GM18502 (cell line): ENCODE results near the gene BLM.
A peak's percentile ranks its signal among the peaks of the same experiment; 100 is the strongest.
"Not testable (repeated sequence)": the region's sequence is repeated elsewhere in the genome, so short reads cannot be mapped to it uniquely, and the experiment has no call there.

ENCODE experiments used
- ATAC-seq: cut with Tn5 transposase; IDR thresholded peaks from one replicate; pipeline ENCODE4 v1.9.1; 2021; ENCODE audit warnings: mild to moderate bottlenecking; ENCODE audit not compliant: unreplicated experiment, poor library complexity

BLM gene

DNA sequence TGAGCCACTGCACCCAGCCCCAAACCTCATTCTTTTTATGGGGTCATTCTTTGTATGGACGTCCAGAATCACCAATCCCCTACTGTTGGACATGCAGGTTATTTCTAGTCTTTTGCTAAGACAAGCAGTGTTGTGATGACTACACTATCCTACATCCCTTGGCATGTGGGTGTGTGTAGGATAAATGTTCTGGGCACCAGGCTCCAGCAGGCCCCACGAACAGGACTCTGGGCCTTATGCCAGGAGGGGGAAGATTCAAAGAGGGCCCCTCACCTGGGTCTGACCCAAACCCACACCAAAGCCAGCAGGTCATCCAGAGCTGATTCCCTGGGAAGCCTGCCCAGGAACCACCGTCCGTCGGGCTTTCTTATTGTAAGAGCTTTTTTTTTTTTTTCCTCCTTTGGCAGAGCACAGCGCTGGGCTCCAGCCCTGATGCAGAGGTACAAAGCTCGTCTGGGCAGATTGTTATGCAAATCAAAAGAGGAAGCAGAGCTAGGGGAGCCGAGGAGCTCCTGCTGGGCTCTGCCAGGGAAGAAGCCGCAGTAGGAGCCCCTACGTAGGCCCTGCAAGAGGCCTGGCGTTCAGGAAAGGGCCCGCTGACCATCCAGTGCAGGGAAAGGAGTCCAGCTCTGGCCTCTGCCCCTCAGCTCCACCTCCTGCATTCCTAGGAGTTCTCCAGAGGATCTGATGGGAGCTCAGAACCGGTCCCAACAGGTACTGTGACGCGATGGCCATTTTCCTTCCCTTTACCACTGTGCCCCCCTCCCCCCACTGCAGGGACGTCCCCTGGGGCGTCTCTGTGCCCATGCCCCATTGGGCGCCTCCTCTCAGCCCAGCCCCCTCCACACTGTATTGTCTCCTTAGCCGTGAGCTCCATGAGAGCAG lies 122.3 kb downstream of the BLM start:
- peak; percentile 93 for ATAC-seq

GRCh38 chr15:90840157-90840855 lies 123.2 kb downstream of the BLM start:
- no peak for ATAC-seq

GRCh38 chr15:90840954-90841353 lies 123.8 kb downstream of the BLM start:
- no peak for ATAC-seq

DNA sequence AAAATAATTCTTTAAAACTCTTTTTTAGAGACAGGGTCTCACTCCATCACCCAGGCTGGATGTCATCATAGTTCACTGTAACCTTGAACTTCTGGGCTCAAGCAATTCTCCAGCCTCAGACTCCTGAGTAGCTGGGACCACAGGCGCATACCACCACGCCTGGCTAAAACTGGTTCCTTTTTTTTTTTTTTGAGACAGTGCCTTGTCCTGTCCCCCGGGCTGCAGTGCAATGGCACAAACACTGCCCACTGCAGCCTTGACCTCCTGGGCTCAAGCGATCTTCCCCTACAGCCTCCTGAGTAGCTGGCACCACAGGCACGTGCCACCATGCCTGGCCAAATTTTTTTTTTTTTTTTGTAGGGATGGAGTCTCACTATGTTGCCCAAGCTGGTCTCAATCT lies 127.5 kb downstream of the BLM start:
- no peak for ATAC-seq

GRCh38 chr15:90845201-90845949 lies 128.2 kb downstream of the BLM start:
- ATAC-seq = peak; percentile 91

DNA sequence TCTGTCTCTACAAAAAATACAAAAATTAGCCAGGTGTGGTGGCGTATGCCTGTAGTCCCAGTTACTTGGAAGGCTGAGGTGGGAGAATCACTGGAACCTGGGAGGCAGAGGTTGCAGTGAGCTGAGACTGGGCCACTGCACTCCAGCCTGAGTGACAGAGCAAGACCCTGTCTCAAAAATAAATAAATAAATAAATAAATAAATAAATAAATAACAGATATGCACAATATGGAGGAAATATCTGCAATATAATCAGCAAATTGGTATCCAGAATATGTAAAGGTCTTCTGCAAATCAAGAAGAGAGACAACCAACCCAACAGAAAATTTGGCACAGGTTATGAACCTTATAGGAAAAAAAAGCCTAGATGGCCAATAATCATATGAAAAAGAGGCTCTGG lies 132.3 kb downstream of the BLM start:
- ATAC-seq = not testable (repeated sequence)

DNA sequence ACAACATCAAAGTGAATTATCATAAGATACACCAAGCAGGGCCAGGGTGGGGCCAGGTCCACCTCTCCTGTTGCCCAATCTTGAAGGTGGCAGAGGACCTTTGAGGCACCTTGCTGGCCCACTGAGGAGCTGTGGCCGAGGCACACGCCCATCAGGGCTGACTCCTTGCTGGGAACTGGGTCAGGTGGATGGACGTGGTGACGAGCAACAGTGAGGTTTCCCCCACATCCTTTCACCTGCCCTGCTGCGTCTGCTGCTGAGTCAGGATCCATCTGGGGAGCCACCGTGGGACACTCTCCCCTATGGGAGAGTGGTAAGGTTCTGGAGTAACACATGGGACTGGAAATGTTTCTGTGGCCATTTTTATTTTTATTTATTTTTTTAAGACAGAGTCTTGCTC lies 134.0 kb downstream of the BLM start:
- ATAC-seq = no peak

DNA sequence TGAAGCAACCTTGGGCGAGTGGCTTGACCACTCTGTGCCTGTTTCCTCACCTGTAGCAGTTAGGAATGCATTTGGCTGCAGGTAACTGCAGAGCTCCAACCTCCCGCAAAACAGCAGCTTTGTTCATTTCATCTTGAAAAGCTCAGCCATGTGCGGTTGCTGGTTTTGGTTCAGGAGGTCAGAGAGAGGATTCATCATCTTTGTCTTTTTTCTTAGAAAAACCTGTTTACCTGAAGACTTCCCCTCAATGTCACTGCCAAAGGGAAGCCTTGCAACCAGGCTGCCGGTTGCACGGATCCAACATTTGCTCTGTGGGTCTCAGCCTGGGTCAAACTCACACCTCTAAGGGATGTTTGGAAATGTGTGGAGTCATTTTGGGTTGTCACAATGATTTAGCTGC lies 134.8 kb downstream of the BLM start:
- ATAC-seq = no peak

- ATAC-seq = no peak
Observed at GRCh38 chr15:90855139-90855538, 138.0 kb downstream of the BLM start.

GRCh38 chr15:90857337-90857736 lies 140.2 kb downstream of the BLM start:
- ATAC-seq = no peak

- ATAC-seq = no peak
Observed at GRCh38 chr15:90857883-90858443, 140.8 kb downstream of the BLM start.

- no peak for ATAC-seq
Observed at GRCh38 chr15:90859234-90860131, 142.3 kb downstream of the BLM start.

DNA sequence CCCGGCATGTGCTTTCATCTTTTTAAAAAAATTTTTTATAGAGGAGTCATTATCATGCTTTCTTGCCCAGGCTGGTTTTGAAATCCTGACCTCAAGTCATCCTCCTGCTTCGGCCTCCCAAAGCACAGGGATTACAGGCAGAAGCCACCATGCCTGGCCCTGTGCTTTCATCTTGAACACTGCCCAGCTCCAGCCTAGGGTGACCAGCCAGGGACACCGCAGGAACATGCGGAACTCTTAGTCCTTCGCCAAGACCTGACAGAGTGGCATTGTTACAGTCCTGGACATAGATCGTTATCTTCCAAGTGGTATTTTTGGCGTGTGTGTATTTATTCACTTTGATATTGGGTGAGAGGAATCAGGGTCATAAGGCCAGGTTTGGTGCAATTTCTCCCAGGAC lies 143.3 kb downstream of the BLM start:
- ATAC-seq = no peak

GRCh38 chr15:90860942-90861675 lies 144.0 kb downstream of the BLM start:
- ATAC-seq = no peak

DNA sequence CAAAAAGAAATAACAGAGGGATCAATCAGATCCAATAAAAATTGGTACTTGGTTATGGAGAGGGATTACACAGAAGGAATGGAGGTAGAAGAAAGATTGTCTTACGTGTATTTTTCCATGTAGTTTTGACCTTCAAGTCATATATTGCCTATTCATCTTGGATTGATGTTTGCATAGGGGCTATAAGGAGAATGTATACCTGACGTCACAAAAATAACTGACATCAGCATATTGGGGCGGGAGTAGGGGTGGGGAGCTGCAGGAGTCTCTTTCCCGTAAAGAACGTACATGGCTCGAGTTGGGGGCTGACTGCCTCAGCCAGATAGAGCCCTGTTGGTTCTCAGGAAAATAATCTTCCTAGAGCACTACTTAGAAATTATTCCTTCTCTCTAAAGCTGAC lies 145.3 kb downstream of the BLM start:
- ATAC-seq = no peak

- no peak for ATAC-seq
Observed at GRCh38 chr15:90862964-90863778, 146.0 kb downstream of the BLM start.

- no peak for ATAC-seq
Observed at GRCh38 chr15:90863987-90864386, 146.8 kb downstream of the BLM start.

DNA sequence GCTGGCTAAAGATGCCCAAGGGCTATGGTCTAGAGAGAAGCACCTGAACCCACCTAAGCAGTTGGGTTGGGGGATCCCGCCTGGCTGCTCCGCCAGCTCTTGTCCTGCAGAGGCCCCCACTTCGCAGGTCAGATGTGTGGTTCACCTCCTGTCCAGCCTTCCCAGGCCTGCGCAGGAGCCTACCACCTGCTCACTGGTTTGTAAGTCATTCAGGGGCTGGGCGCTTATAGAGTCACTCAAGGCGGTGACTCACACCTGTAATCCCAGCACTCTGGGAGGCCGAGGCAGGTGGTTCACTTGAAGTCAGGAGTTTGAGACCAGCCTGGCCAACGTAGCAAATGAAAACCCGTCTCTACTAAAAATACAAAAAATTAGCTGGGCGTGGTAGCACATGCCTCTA lies 147.4 kb downstream of the BLM start:
- no peak for ATAC-seq
